Ureter (tissue), 1 donor: Measurements from ENCODE around the gene TNRC18. TPM values are rescaled to one million over a fixed set of nuclear protein-coding genes. Genes with fewer than 3 reads are reported as not detected.

Source experiments
- DNase-seq: peaks from one replicate; pipeline ENCODE4 v3.0.0-alpha.2; 2020; ENCODE audit warnings: low spot score
- total RNA-seq: library from RNA; stranded (reverse); gene quantifications from one replicate; pipeline ENCODE4 v1.2.4, GENCODE V29; 2023
- donor health status: DM: yes; HTN: yes; CAD: no.

The TNRC18 gene
- total RNA-seq, 1 donor from 2014 or later: 118 TPM

GRCh38 chr7:5429253-5429856, 5.7 kb upstream of the TNRC18 start:
- DNase-seq: peak; percentile 68

GRCh38 chr7:5428478-5429252, 5.0 kb upstream of the TNRC18 start:
- peak; percentile 82 for DNase-seq

- DNase-seq: no peak
These were observed 2.5 kb upstream of the TNRC18 start for GRCh38 chr7:5426226-5426475.

- peak; percentile 76 for DNase-seq
These were observed 2.0 kb upstream of the TNRC18 start for GRCh38 chr7:5425507-5426225.

- peak; percentile 65 for DNase-seq
These were observed 1.3 kb upstream of the TNRC18 start for GRCh38 chr7:5424749-5425506.

- DNase-seq: peak; percentile 97
These were observed 528 bp upstream of the TNRC18 start for GRCh38 chr7:5423976-5424748.

- DNase-seq: no peak
These were observed 983 bp downstream of the TNRC18 start for GRCh38 chr7:5422396-5423305.

GRCh38 chr7:5421714-5422395, 1.8 kb downstream of the TNRC18 start:
- DNase-seq: peak; percentile 80

- DNase-seq: no peak
These were observed 2.5 kb downstream of the TNRC18 start for GRCh38 chr7:5420881-5421713.

GRCh38 chr7:5420067-5420880, 3.4 kb downstream of the TNRC18 start:
- DNase-seq: no peak

GRCh38 chr7:5419539-5420066, 4.0 kb downstream of the TNRC18 start:
- no peak for DNase-seq

GRCh38 chr7:5418285-5418582, 5.4 kb downstream of the TNRC18 start:
- DNase-seq: no peak

GRCh38 chr7:5417106-5418071, 6.2 kb downstream of the TNRC18 start:
- no peak for DNase-seq

GRCh38 chr7:5414916-5415315, 8.7 kb downstream of the TNRC18 start:
- no peak for DNase-seq

- no peak for DNase-seq
These were observed 10.2 kb downstream of the TNRC18 start for GRCh38 chr7:5413449-5413786.

- DNase-seq: no peak
These were observed 14.9 kb downstream of the TNRC18 start for GRCh38 chr7:5408777-5409176.
